Measurements from ENCODE around the gene GAS7. TPM values are rescaled to one million over a fixed set of nuclear protein-coding genes. Genes with fewer than 3 reads are reported as not detected.

The GAS7 gene
- polyA plus RNA-seq, 3 donors, result 13.7 to 16.6 (median 16.1) TPM

- no peak for DNase-seq (ENCODE audit: low read depth in 3 of 3, low spot score in 2 of 3)
These were observed 203.6 kb downstream of the GAS7 start for GRCh38 chr17:9994761-9995160.

GRCh38 chr17:9991796-9992195, 206.6 kb downstream of the GAS7 start:
- no peak for DNase-seq (ENCODE audit: low read depth in 3 of 3, low spot score in 2 of 3)

- no peak for DNase-seq (ENCODE audit: low read depth in 3 of 3, low spot score in 2 of 3)
These were observed 207.1 kb downstream of the GAS7 start for GRCh38 chr17:9991351-9991750.

- DNase-seq (ENCODE audit: low read depth in 3 of 3, low spot score in 2 of 3), result no peak
These were observed 210.4 kb downstream of the GAS7 start for GRCh38 chr17:9987779-9988585.

- no peak for DNase-seq (ENCODE audit: low read depth in 3 of 3, low spot score in 2 of 3)
These were observed 211.5 kb downstream of the GAS7 start for GRCh38 chr17:9986754-9987382.

GRCh38 chr17:9985646-9986045, 212.8 kb downstream of the GAS7 start:
- DNase-seq (ENCODE audit: low read depth in 3 of 3, low spot score in 2 of 3), result no peak

- DNase-seq (ENCODE audit: low read depth in 3 of 3, low spot score in 2 of 3), result no peak
These were observed 213.6 kb downstream of the GAS7 start for GRCh38 chr17:9984768-9985167.

- no peak for DNase-seq (ENCODE audit: low read depth in 3 of 3, low spot score in 2 of 3)
These were observed 216.2 kb downstream of the GAS7 start for GRCh38 chr17:9982159-9982558.

GRCh38 chr17:9981344-9981915, 217.0 kb downstream of the GAS7 start:
- no peak for DNase-seq (ENCODE audit: low read depth in 3 of 3, low spot score in 2 of 3)

- no peak for DNase-seq (ENCODE audit: low read depth in 3 of 3, low spot score in 2 of 3)
These were observed 218.9 kb downstream of the GAS7 start for GRCh38 chr17:9979463-9979995.

- no peak for DNase-seq (ENCODE audit: low read depth in 3 of 3, low spot score in 2 of 3)
These were observed 221.2 kb downstream of the GAS7 start for GRCh38 chr17:9977180-9977575.

- DNase-seq (ENCODE audit: low read depth in 3 of 3, low spot score in 2 of 3), result no peak
These were observed 221.9 kb downstream of the GAS7 start for GRCh38 chr17:9976283-9977179.

GRCh38 chr17:9974448-9975381, 223.7 kb downstream of the GAS7 start:
- no peak for DNase-seq (ENCODE audit: low read depth in 3 of 3, low spot score in 2 of 3)

- DNase-seq (ENCODE audit: low read depth in 3 of 3, low spot score in 2 of 3), result no peak
These were observed 224.5 kb downstream of the GAS7 start for GRCh38 chr17:9973669-9974447.

- DNase-seq (ENCODE audit: low read depth in 3 of 3, low spot score in 2 of 3), result no peak
These were observed 226.4 kb downstream of the GAS7 start for GRCh38 chr17:9971991-9972390.

GRCh38 chr17:9969301-9969935, 229.0 kb downstream of the GAS7 start:
- DNase-seq (ENCODE audit: low read depth in 3 of 3, low spot score in 2 of 3), result no peak

- DNase-seq (ENCODE audit: low read depth in 3 of 3, low spot score in 2 of 3), result no peak
These were observed 229.5 kb downstream of the GAS7 start for GRCh38 chr17:9968881-9969280.

- DNase-seq (ENCODE audit: low read depth in 3 of 3, low spot score in 2 of 3), result no peak
These were observed 230.4 kb downstream of the GAS7 start for GRCh38 chr17:9968008-9968407.

Data from right renal cortex interstitium (tissue), 3 donors.